Measurements from ENCODE around the gene MBNL1. TPM values are rescaled to one million over a fixed set of nuclear protein-coding genes. Genes with fewer than 3 reads are reported as not detected.

Gene MBNL1
- polyA plus RNA-seq, 3 donors, result 190 to 204 (median 191) TPM

DNA sequence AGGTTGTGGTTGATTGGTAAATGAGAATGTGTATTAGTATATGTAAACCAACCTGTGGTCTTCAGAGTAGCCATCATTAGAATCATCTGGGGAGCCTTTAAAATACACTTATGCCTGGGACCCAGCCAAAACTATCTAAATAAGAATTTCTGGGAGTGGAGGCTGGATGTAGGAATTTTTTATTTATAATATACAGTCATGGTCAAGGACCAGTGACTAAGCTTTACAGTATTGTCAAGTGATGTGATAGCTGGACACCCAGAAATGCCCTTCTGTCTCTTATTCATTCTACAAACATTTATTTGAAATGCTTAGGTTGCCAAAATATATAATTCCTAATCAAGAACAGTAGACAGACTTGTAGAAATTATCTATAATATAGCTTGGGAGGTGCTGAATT is 132.2 kb downstream of the MBNL1 start:
- H3K4me1 ChIP-seq (ENCODE audit: control insufficient read depth in 1 of 2, insufficient read depth in 2 of 2, low read length in 2 of 2), result peaks cover 20 to 39% of the 10 kb centered on the region in 2 donors
- no peak overlapping the region for H2AFZ ChIP-seq (ENCODE audit: insufficient read depth, low read depth, low read length, poor library complexity, severe bottlenecking)
- H3K27ac ChIP-seq (ENCODE audit: low read depth in 1 of 2, low read length in 2 of 2), result peak overlapping the region in 1 of 2 donors; percentile 67
- H3K36me3 ChIP-seq (replicated peaks in 1 of 2; ENCODE audit: control insufficient read depth in 1 of 2, insufficient read depth in 2 of 2, low read length in 2 of 2), result peaks cover 11 to 31% of the 10 kb centered on the region in 2 donors
- TF ChIP-seq CTCF (IDR thresholded peaks at IDR 0.05), result no peak
- H3K27ac Mint-ChIP-seq, result peak overlapping the region in 2 of 7 donors; percentile 4 to 69
- no peak overlapping the region for H3K9ac ChIP-seq (ENCODE audit: insufficient read depth, low read length, poor library complexity, severe bottlenecking)
- no peaks in the 10 kb centered on the region for H3K27me3 Mint-ChIP-seq (ENCODE audit: low read depth in 3 of 3)
- peaks cover 100% of the 10 kb centered on the region for H3K79me2 ChIP-seq (ENCODE audit: insufficient read depth, low read length)
- peaks cover 19 to 27% of the 10 kb centered on the region in 2 donors for H3K36me3 Mint-ChIP-seq
- H3K4me2 ChIP-seq (replicated peaks; ENCODE audit: extremely low read depth, low read length, poor library complexity, severe bottlenecking), result no peak overlapping the region
- peaks cover 0 to 2% (median 0%) of the 10 kb centered on the region in 7 donors for H3K9me3 Mint-ChIP-seq
- H3K4me3 Mint-ChIP-seq, result no peak overlapping the region
- peaks cover 99% of the 10 kb centered on the region for H4K20me1 ChIP-seq (ENCODE audit: insufficient read depth, low read length)
- H3K4me1 Mint-ChIP-seq, result peaks cover 46% of the 10 kb centered on the region
- DNase-seq, result no peak
- no peaks in the 10 kb centered on the region for H3K9me3 ChIP-seq (replicated peaks in 1 of 2; ENCODE audit: control insufficient read depth in 1 of 2, insufficient read depth in 1 of 2, low read length in 2 of 2)
- intact Hi-C loops (cut with micrococcal nuclease), result no loop called here
- H3K27me3 ChIP-seq (ENCODE audit: control insufficient read depth in 2 of 2, insufficient read depth in 2 of 2, low read length in 2 of 2), result no peaks in the 10 kb centered on the region
- no peak overlapping the region for H3K4me3 ChIP-seq (replicated peaks in 1 of 3; ENCODE audit: low read depth in 2 of 3, low read length in 3 of 3)

- H3K27ac ChIP-seq (ENCODE audit: low read depth in 1 of 2, low read length in 2 of 2), result peak overlapping the region in 1 of 2 donors; percentile 70
- no peaks in the 10 kb centered on the region for H3K27me3 ChIP-seq (ENCODE audit: control insufficient read depth in 2 of 2, insufficient read depth in 2 of 2, low read length in 2 of 2)
- Mint-ChIP-seq H3K27ac (peak overlapping the region; percentile 44 to 84 (median 62)), H3K4me3 (no peak overlapping the region), H3K36me3 (peaks cover 13 to 14% of the 10 kb centered on the region in 2 donors), H3K4me1 (peaks cover 54% of the 10 kb centered on the region), H3K9me3 (no peaks in the 10 kb centered on the region), H3K27me3 (ENCODE audit: low read depth in 3 of 3) (no peaks in the 10 kb centered on the region)
- H3K79me2 ChIP-seq (ENCODE audit: insufficient read depth, low read length), result peaks cover 100% of the 10 kb centered on the region
- no peaks in the 10 kb centered on the region for H3K9me3 ChIP-seq (replicated peaks in 1 of 2; ENCODE audit: control insufficient read depth in 1 of 2, insufficient read depth in 1 of 2, low read length in 2 of 2)
- H2AFZ ChIP-seq (ENCODE audit: insufficient read depth, low read depth, low read length, poor library complexity, severe bottlenecking), result no peak overlapping the region
- H3K4me3 ChIP-seq (replicated peaks in 1 of 3; ENCODE audit: low read depth in 2 of 3, low read length in 3 of 3), result no peak overlapping the region
- no peak for TF ChIP-seq CTCF (IDR thresholded peaks at IDR 0.05)
- peaks cover 0 to 20% of the 10 kb centered on the region in 2 donors for H3K36me3 ChIP-seq (replicated peaks in 1 of 2; ENCODE audit: control insufficient read depth in 1 of 2, insufficient read depth in 2 of 2, low read length in 2 of 2)
- no peak overlapping the region for H3K4me2 ChIP-seq (replicated peaks; ENCODE audit: extremely low read depth, low read length, poor library complexity, severe bottlenecking)
- H3K9ac ChIP-seq (ENCODE audit: insufficient read depth, low read length, poor library complexity, severe bottlenecking), result no peak overlapping the region
- intact Hi-C loops (cut with micrococcal nuclease), result no loop called here
- H4K20me1 ChIP-seq (ENCODE audit: insufficient read depth, low read length), result peaks cover 99% of the 10 kb centered on the region
- peak in 1 of 3 donors; percentile 11 for DNase-seq
- H3K4me1 ChIP-seq (ENCODE audit: control insufficient read depth in 1 of 2, insufficient read depth in 2 of 2, low read length in 2 of 2), result peaks cover 27 to 51% of the 10 kb centered on the region in 2 donors
- WGBS (ENCODE audit: insufficient coverage), result 46% methylated on average over 2 of the region's 5 CpGs
These were observed 134.1 kb downstream of the MBNL1 start for GRCh38 chr3:152402695-152403451.
